OCI-LY7 (cell line): ENCODE data around the gene DISC1. TPM values are rescaled to one million over a fixed set of nuclear protein-coding genes. Genes with fewer than 3 reads are reported as not detected.

Experiments used
- BruUV-seq: library from RNA; stranded (reverse); fragments of 400-500 nt; replicated peaks from 2 replicates; lab custom pipeline; 2021; lab: Mats Ljungman, UMichigan
- CTCF ChIA-PET: fragments of 300-600 bp; sonication (Branson Sonifier 250); formaldehyde crosslinking; loops from one replicate; lab custom pipeline; 2022; ENCODE audit warnings: antibody characterized with exemption; ENCODE audit not compliant: unreplicated experiment; lab: Charles Lee
- POLR2A ChIA-PET: fragments of 300-600 bp; sonication (Branson Sonifier 250); formaldehyde crosslinking; loops from one replicate; lab custom pipeline; 2022; ENCODE audit warnings: antibody characterized with exemption; lab: Charles Lee
- DNase-seq: peaks from one replicate; pipeline ENCODE4 v3.0.0-alpha.2; 2015; ENCODE audit warnings: low spot score
- H2AFZ ChIP-seq: fragments of 200-600 bp; sonication (generic), shearing (Covaris generic); 2 replicates; pipeline ENCODE4 v1.6.1; 2014; ENCODE audit warnings: mild to moderate bottlenecking, antibody characterized with exemption, low read length, moderate library complexity
- H3K27ac ChIP-seq: fragments of 200-600 bp; sonication (generic); 2 replicates; pipeline ENCODE4 v1.5.1; 2014; ENCODE audit warnings: mixed run types, low read depth, mild to moderate bottlenecking, moderate library complexity, low read length, inconsistent platforms; ENCODE audit not compliant: poor library complexity, severe bottlenecking
- H3K36me3 ChIP-seq: fragments of 200-600 bp; sonication (generic); 2 replicates; pipeline ENCODE4 v1.6.1; 2014; ENCODE audit warnings: mild to moderate bottlenecking, antibody characterized with exemption, low read length, moderate library complexity, mixed read lengths; ENCODE audit not compliant: insufficient read depth
- H3K4me1 ChIP-seq: fragments of 200-600 bp; sonication (generic); 2 replicates; pipeline ENCODE4 v1.5.1; 2014; ENCODE audit warnings: mild to moderate bottlenecking, low read length; ENCODE audit not compliant: insufficient read depth, poor library complexity, severe bottlenecking
- H3K4me2 ChIP-seq: fragments of 200-600 bp; sonication (generic); 2 replicates; pipeline ENCODE4 v1.6.1; 2014; ENCODE audit warnings: mild to moderate bottlenecking, low read length
- H3K4me3 ChIP-seq: fragments of 200-600 bp; sonication (generic); 2 replicates; pipeline ENCODE4 v1.5.1; 2014; ENCODE audit warnings: mild to moderate bottlenecking, low read depth, low read length; ENCODE audit not compliant: poor library complexity, severe bottlenecking
- H3K79me2 ChIP-seq: fragments of 200-600 bp; sonication (generic); 2 replicates; pipeline ENCODE4 v1.6.1; 2016; ENCODE audit warnings: low read depth, mild to moderate bottlenecking, low read length, moderate library complexity, mixed read lengths; ENCODE audit not compliant: insufficient read depth
- H3K9me2 ChIP-seq: fragments of 200-600 bp; sonication (generic); 2 replicates; pipeline ENCODE4 v1.6.1; 2016; ENCODE audit warnings: mild to moderate bottlenecking, low read length, mixed read lengths; ENCODE audit not compliant: insufficient read depth
- H3K9me3 ChIP-seq: fragments of 200-600 bp; sonication (generic); 2 replicates; pipeline ENCODE4 v1.6.1; 2014; ENCODE audit warnings: mild to moderate bottlenecking, mixed run types, low read length, mixed read lengths
- H4K20me1 ChIP-seq: fragments of 200-600 bp; sonication (generic); 2 replicates; pipeline ENCODE4 v1.6.1; 2014; ENCODE audit warnings: mild to moderate bottlenecking, antibody characterized with exemption, low read length, moderate library complexity, mixed read lengths; ENCODE audit not compliant: insufficient read depth
- CTCF ChIP-seq: fragments of 200-600 bp; sonication (generic); conservative IDR thresholded peaks from 2 replicates; pipeline ENCODE4 v1.5.1; 2014; ENCODE audit warnings: mild to moderate bottlenecking, antibody characterized with exemption, low read length, moderate library complexity, mixed read lengths
- EZH2phosphoT487 ChIP-seq: fragments of 200-600 bp; sonication (generic); IDR thresholded peaks from 2 replicates; pipeline ENCODE4 v1.6.1; 2018; ENCODE audit warnings: low read depth, borderline replicate concordance, mild to moderate bottlenecking, mixed run types, antibody characterized with exemption, low read length, moderate library complexity, mixed read lengths
- intact Hi-C: fragments of 100-400 bp; cut with micrococcal nuclease; formaldehyde crosslinking; loops from one replicate; pipeline ENCODE4 v1.10.0; 2022; ENCODE audit not compliant: unreplicated experiment
- total RNA-seq, 2 experiments: library from RNA; depleted of rRNA in 1 of 2; stranded (reverse); fragments of >200 nt in 1 of 2; shearing (Covaris generic) in 1 of 2; gene quantifications; 2 replicates each; pipeline ENCODE4 v1.2.3, GENCODE V29; 2014 to 2022

DISC1 gene
- total RNA-seq, 2 experiments from 2014 or later, result 0.91 TPM; not detected in 1

GRCh38 chr1:231806623-231807495 lies 180.3 kb downstream of the DISC1 start:
- Histone ChIP-seq H3K4me1 (no peaks in the 10 kb centered on the region), H3K9me2 (no peaks in the 10 kb centered on the region), H2AFZ (no peak overlapping the region), H3K36me3 (no peaks in the 10 kb centered on the region), H3K79me2 (no peaks in the 10 kb centered on the region), H3K27ac (no peak overlapping the region), H4K20me1 (no peaks in the 10 kb centered on the region), H3K9me3 (no peaks in the 10 kb centered on the region), H3K4me2 (no peak overlapping the region), H3K4me3 (no peak overlapping the region)
- CTCF ChIA-PET, result no interaction called here
- intact Hi-C loops, result no loop called here
- TF ChIP-seq CTCF, result peak; percentile 68
- no peak for TF ChIP-seq EZH2phosphoT487
- BruUV-seq, result no TSS peak
- POLR2A ChIA-PET, result no interaction called here
- peak; percentile 37 for DNase-seq

GRCh38 chr1:231807541-231807940 lies 181.0 kb downstream of the DISC1 start:
- Histone ChIP-seq H4K20me1 (no peaks in the 10 kb centered on the region), H3K4me2 (no peak overlapping the region), H3K9me2 (no peaks in the 10 kb centered on the region), H3K4me1 (no peaks in the 10 kb centered on the region), H2AFZ (no peak overlapping the region), H3K27ac (no peak overlapping the region), H3K79me2 (no peaks in the 10 kb centered on the region), H3K4me3 (no peak overlapping the region), H3K9me3 (no peaks in the 10 kb centered on the region), H3K36me3 (no peaks in the 10 kb centered on the region)
- BruUV-seq, result no TSS peak
- DNase-seq, result no peak
- POLR2A ChIA-PET, result no interaction called here
- CTCF ChIA-PET, result no interaction called here
- intact Hi-C loops, result no loop called here
- TF ChIP-seq EZH2phosphoT487 (no peak), CTCF (no peak)

DNA sequence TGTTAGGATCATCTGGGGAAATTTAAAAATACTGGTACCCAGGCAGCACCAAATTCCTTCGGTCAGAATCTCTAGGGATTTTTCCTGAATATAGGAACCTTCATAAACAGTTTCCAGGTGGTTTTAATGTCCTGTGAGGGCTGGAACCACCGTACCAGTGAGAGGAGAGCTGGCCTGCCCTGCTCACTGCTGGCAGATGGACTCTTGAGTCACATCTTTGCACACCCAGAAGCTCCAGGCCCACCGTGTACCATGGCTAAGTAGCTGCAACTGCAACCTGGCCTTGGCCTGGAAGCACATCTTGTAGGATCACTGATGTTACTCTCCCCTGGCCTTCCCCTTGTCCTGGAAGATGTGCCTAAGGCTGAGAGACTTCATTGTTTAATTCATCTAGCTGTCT lies 181.5 kb downstream of the DISC1 start:
- intact Hi-C loops, result no loop called here
- ChIA-PET CTCF (no interaction called here), POLR2A (no interaction called here)
- DNase-seq, result no peak
- BruUV-seq, result no TSS peak
- Histone ChIP-seq H3K4me2 (no peak overlapping the region), H3K9me3 (no peaks in the 10 kb centered on the region), H2AFZ (no peak overlapping the region), H3K9me2 (no peaks in the 10 kb centered on the region), H3K79me2 (no peaks in the 10 kb centered on the region), H3K36me3 (no peaks in the 10 kb centered on the region), H3K4me3 (no peak overlapping the region), H3K4me1 (no peaks in the 10 kb centered on the region), H4K20me1 (no peaks in the 10 kb centered on the region), H3K27ac (no peak overlapping the region)
- no peak for TF ChIP-seq CTCF
